KMS-11 (cell line): ENCODE results near the gene ZXDC.

ENCODE experiments used
- H2AFZ ChIP-seq: fragments of 200-600 bp; sonication (generic); 2 replicates; pipeline ENCODE4 v1.6.1; 2016; ENCODE audit warnings: antibody characterized with exemption, mixed run types, low read depth
- H3K27ac ChIP-seq: fragments of 200-600 bp; sonication (generic); 2 replicates; pipeline ENCODE4 v1.6.1; 2016; ENCODE audit warnings: mild to moderate bottlenecking, mixed run types
- H3K27me3 ChIP-seq: fragments of 200-600 bp; sonication (generic); 2 replicates; pipeline ENCODE4 v1.6.1; 2017; ENCODE audit warnings: mild to moderate bottlenecking, low read depth, mixed run types, moderate library complexity; ENCODE audit not compliant: insufficient read depth
- H3K36me3 ChIP-seq: fragments of 200-600 bp; sonication (generic); 2 replicates; pipeline ENCODE4 v1.6.1; 2017; ENCODE audit warnings: mild to moderate bottlenecking, mixed run types; ENCODE audit not compliant: insufficient read depth
- H3K4me1 ChIP-seq: fragments of 200-600 bp; sonication (generic); 2 replicates; pipeline ENCODE4 v1.6.1; 2016; ENCODE audit warnings: mild to moderate bottlenecking, low read depth, mixed run types; ENCODE audit not compliant: poor library complexity, severe bottlenecking
- H3K4me2 ChIP-seq: fragments of 200-600 bp; sonication (generic); 2 replicates; pipeline ENCODE4 v1.7.0; 2016; ENCODE audit warnings: mild to moderate bottlenecking, mixed run types
- H3K4me3 ChIP-seq: fragments of 200-600 bp; sonication (generic); IDR thresholded peaks from 2 replicates; pipeline ENCODE4 v1.6.1; 2017; ENCODE audit warnings: low read depth, low read length, mixed read lengths; ENCODE audit not compliant: insufficient read depth
- H3K79me2 ChIP-seq: fragments of 200-600 bp; sonication (generic); 2 replicates; pipeline ENCODE4 v1.6.1; 2016; ENCODE audit warnings: low read depth, mixed run types; ENCODE audit not compliant: insufficient read depth
- H3K9ac ChIP-seq: fragments of 200-600 bp; sonication (generic); 2 replicates; pipeline ENCODE4 v1.6.1; 2016; ENCODE audit warnings: mild to moderate bottlenecking, mixed run types
- H4K20me1 ChIP-seq: fragments of 200-600 bp; sonication (generic); 2 replicates; pipeline ENCODE4 v1.6.1; 2016; ENCODE audit warnings: mild to moderate bottlenecking, mixed run types; ENCODE audit not compliant: insufficient read depth
- CTCF ChIP-seq: fragments of 200-600 bp; sonication (generic); conservative IDR thresholded peaks from 2 replicates; pipeline ENCODE4 v1.6.1; 2017; ENCODE audit warnings: low read depth, mild to moderate bottlenecking, antibody characterized with exemption, low read length, moderate library complexity, mixed read lengths

Gene ZXDC

GRCh38 chr3:126523745-126524428 is 48.2 kb upstream of the ZXDC start, which contains the start of gene CHST13:
Gene CHST13 (plus strand): TSS chr3:126524155. CDS start chr3:126524333, 178 bp downstream.
- no peaks in the 10 kb centered on the region for H3K79me2 ChIP-seq
- no peak within 1 kb of the TSS for H3K27ac ChIP-seq
- 0 out of 2 replicates have a peak, but pooled peaks cover 2% of the 10 kb centered on the region for H3K27me3 ChIP-seq
- H2AFZ ChIP-seq, result no peak within 1 kb of the TSS
- H3K4me1 ChIP-seq, result no peaks in the 10 kb centered on the region
- H3K9ac ChIP-seq, result no peak within 1 kb of the TSS
- no peaks in the 10 kb centered on the region for H4K20me1 ChIP-seq
- TF ChIP-seq CTCF, result no peak
- no peak within 1 kb of the TSS for H3K4me3 ChIP-seq
- no peak within 1 kb of the TSS for H3K4me2 ChIP-seq
- H3K36me3 ChIP-seq, result no peaks in the 10 kb centered on the region

GRCh38 chr3:126522363-126522788 is 46.7 kb upstream of the ZXDC start:
- TF ChIP-seq CTCF, result peak; percentile 98
- Histone ChIP-seq H2AFZ (peak overlapping the region; percentile 20; the same call in 1 of the 2 replicates), H3K79me2 (no peaks in the 10 kb centered on the region), H3K4me3 (no peak overlapping the region), H4K20me1 (no peaks in the 10 kb centered on the region), H3K27ac (no peak overlapping the region), H3K36me3 (no peaks in the 10 kb centered on the region), H3K4me1 (no peaks in the 10 kb centered on the region), H3K9ac (no peak overlapping the region), H3K4me2 (no peak overlapping the region), H3K27me3 (0 out of 2 replicates have a peak, but pooled peaks cover 2% of the 10 kb centered on the region)

- Histone ChIP-seq H3K4me1 (no peaks in the 10 kb centered on the region), H3K4me3 (no peak overlapping the region), H4K20me1 (no peaks in the 10 kb centered on the region), H3K4me2 (no peak overlapping the region), H3K27me3 (0 out of 2 replicates have a peak, but pooled peaks cover 2% of the 10 kb centered on the region), H3K27ac (no peak overlapping the region), H3K79me2 (no peaks in the 10 kb centered on the region), H2AFZ (no peak overlapping the region), H3K36me3 (no peaks in the 10 kb centered on the region), H3K9ac (no peak overlapping the region)
- no peak for TF ChIP-seq CTCF
These were observed 45.6 kb upstream of the ZXDC start for GRCh38 chr3:126521122-126521891.

GRCh38 chr3:126519506-126520455 is 44.1 kb upstream of the ZXDC start:
- no peaks in the 10 kb centered on the region for H3K79me2 ChIP-seq
- TF ChIP-seq CTCF, result no peak
- no peaks in the 10 kb centered on the region for H3K36me3 ChIP-seq
- H4K20me1 ChIP-seq, result no peaks in the 10 kb centered on the region
- 0 out of 2 replicates have a peak, but pooled peaks cover 2% of the 10 kb centered on the region for H3K27me3 ChIP-seq
- no peak overlapping the region for H3K9ac ChIP-seq
- H3K4me2 ChIP-seq, result no peak overlapping the region
- H3K4me1 ChIP-seq, result no peaks in the 10 kb centered on the region
- H2AFZ ChIP-seq, result no peak overlapping the region
- H3K4me3 ChIP-seq, result no peak overlapping the region
- no peak overlapping the region for H3K27ac ChIP-seq
